Naive B cell (primary cell): Measurements from ENCODE around the gene AATF. TPM values are rescaled to one million over a fixed set of nuclear protein-coding genes. Genes with fewer than 3 reads are reported as not detected.

Source experiments
- ATAC-seq, 2 donors: fragments of 150-1000 bp; cut with Tn5 transposase; 2 replicates each; pipeline ENCODE4 v1.10.0; 2021; ENCODE audit warnings: low read depth in 2 of 2, mild to moderate bottlenecking in 2 of 2, moderate library complexity in 2 of 2
- DNase-seq: peaks from one replicate; pipeline ENCODE4 v3.0.0; 2022
- H3K27ac Mint-ChIP-seq, 6 donors: one replicate each; pipeline ENCODE4 v1.8.0; 2020 to 2022; ENCODE audit warnings: mild to moderate bottlenecking in 6 of 6, mixed read lengths in 6 of 6, moderate library complexity in 5 of 6, inconsistent platforms in 2 of 6
- H3K27me3 Mint-ChIP-seq, 3 donors: one replicate each; pipeline ENCODE4 v1.8.0; 2021 to 2022; ENCODE audit warnings: mixed read lengths in 3 of 3, mild to moderate bottlenecking in 1 of 3
- H3K36me3 Mint-ChIP-seq, 2 donors: one replicate each; pipeline ENCODE4 v1.8.0; 2020 to 2022; ENCODE audit warnings: mixed read lengths in 2 of 2, inconsistent platforms in 1 of 2, mild to moderate bottlenecking in 1 of 2
- H3K4me1 Mint-ChIP-seq, 3 donors: one replicate each; pipeline ENCODE4 v1.8.0; 2020 to 2022; ENCODE audit warnings: mixed read lengths in 3 of 3, inconsistent platforms in 1 of 3, mild to moderate bottlenecking in 1 of 3, moderate library complexity in 1 of 3
- H3K4me3 Mint-ChIP-seq, 8 donors: one replicate each; pipeline ENCODE4 v1.8.0; 2020 to 2022; ENCODE audit warnings: mild to moderate bottlenecking in 8 of 8, mixed read lengths in 8 of 8, moderate library complexity in 8 of 8, inconsistent platforms in 2 of 8
- H3K9me3 Mint-ChIP-seq, 7 donors: one replicate each; pipeline ENCODE4 v1.8.0; 2020 to 2022; ENCODE audit warnings: mixed read lengths in 7 of 7, mild to moderate bottlenecking in 5 of 7, inconsistent platforms in 2 of 7, moderate library complexity in 1 of 7
- polyA plus RNA-seq, 6 donors: library from polyadenylated mRNA; unstranded; fragments of 300-500 nt; fragmentation: Illumina TruSeq; gene quantifications; one replicate each; pipeline ENCODE4 v1.2.3, GENCODE V29; 2021; ENCODE audit warnings: low read depth in 6 of 6

Gene AATF
- polyA plus RNA-seq, 6 donors from 2014 or later, result 63.8 to 96.7 (median 73.2) TPM

DNA sequence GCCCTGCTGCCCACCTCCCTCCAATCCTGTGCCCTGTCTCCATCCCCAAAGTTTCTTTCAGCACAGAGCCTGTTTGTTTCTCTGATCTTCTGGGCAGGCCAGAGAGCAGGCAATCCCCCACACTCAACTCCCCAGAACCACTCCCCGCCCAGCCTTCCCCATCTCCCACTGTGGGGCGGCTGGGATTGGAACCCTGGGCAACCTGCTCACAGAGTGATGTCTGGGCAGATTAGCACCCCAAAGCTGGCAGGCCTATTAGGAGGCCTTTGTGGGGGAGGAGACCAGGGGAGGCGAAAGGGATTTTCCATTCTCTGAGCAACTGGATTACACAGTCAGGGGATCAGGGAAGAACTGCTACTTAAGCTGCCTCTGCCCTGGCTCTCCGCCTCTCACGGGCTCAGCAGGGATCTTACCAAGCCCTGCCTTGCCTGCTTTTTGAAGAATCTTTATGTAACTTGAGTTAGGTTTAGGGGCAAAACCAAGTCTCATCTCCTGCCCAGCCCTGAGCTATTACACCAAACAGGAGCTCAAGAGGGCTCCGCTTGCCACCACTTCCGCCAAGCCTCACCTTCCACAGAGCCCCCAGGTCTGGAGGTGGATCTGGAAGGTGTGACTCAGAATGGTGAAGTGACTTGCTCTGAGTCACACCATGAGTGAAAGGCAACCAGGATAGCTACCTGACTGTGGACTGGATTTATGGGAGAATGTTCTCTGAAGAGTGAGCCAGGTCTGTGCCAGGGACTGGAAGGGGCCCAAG is 27.5 kb upstream of the AATF start:
- no peaks in the 10 kb centered on the region for H3K36me3 Mint-ChIP-seq
- H3K27me3 Mint-ChIP-seq, result peaks cover 40 to 80% (median 70%) of the 10 kb centered on the region in 3 donors
- ATAC-seq (no peak), DNase-seq (no peak)
- H3K4me3 Mint-ChIP-seq, result no peak overlapping the region
- H3K27ac Mint-ChIP-seq, result no peak overlapping the region
- H3K9me3 Mint-ChIP-seq, result no peaks in the 10 kb centered on the region
- peaks cover 0 to 4% (median 0%) of the 10 kb centered on the region in 3 donors for H3K4me1 Mint-ChIP-seq

- Mint-ChIP-seq H3K36me3 (no peaks in the 10 kb centered on the region), H3K27ac (no peak overlapping the region), H3K4me3 (no peak overlapping the region), H3K9me3 (no peaks in the 10 kb centered on the region), H3K27me3 (peaks cover 40 to 71% (median 62%) of the 10 kb centered on the region in 3 donors), H3K4me1 (peaks cover 0 to 3% (median 0%) of the 10 kb centered on the region in 3 donors)
- DNase-seq (no peak), ATAC-seq (no peak)
Measured at GRCh38 chr17:36922175-36922574, 26.6 kb upstream of the AATF start.

GRCh38 chr17:36923814-36924221 is 24.9 kb upstream of the AATF start:
- Mint-ChIP-seq H3K9me3 (no peaks in the 10 kb centered on the region), H3K4me1 (peaks cover 14 to 18% (median 15%) of the 10 kb centered on the region in 3 donors), H3K27me3 (peaks cover 51 to 69% (median 60%) of the 10 kb centered on the region in 3 donors), H3K36me3 (no peaks in the 10 kb centered on the region), H3K27ac (peak overlapping the region in 1 of 6 donors; percentile 22), H3K4me3 (no peak overlapping the region)
- DNase-seq, result no peak
- no peak for ATAC-seq

- H3K27ac Mint-ChIP-seq, result no peak overlapping the region
- peak overlapping the region in 1 of 8 donors; percentile 10 for H3K4me3 Mint-ChIP-seq
- H3K36me3 Mint-ChIP-seq, result peaks cover 0 to 10% of the 10 kb centered on the region in 2 donors
- no peak for ATAC-seq
- peaks cover 59 to 70% (median 60%) of the 10 kb centered on the region in 3 donors for H3K27me3 Mint-ChIP-seq
- peaks cover 23 to 40% (median 27%) of the 10 kb centered on the region in 3 donors for H3K4me1 Mint-ChIP-seq
- no peaks in the 10 kb centered on the region for H3K9me3 Mint-ChIP-seq
- no peak for DNase-seq
Measured at GRCh38 chr17:36926226-36926625, 22.5 kb upstream of the AATF start.

DNA sequence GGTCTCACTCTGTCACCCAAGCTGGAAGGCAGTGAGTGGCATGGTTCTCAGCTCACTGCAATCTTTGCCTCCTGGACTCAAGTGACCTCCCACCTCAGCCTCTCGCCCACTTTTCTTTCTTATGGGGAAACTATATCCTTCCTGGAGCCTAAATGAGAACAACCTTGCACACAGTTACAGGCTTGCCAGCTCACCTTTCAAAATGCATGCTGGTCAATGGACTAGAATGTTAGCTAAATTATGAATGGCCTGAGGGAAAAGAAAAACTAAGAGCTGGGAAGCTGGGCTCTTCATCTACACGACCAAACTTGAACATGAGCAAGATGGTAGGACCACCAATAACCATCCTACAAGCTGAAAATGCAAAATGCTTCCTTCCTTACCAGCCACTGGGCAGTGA is 22.1 kb upstream of the AATF start:
- Mint-ChIP-seq H3K4me3 (peak overlapping the region in 2 of 8 donors; percentile 7 to 25), H3K27me3 (peaks cover 60 to 70% (median 63%) of the 10 kb centered on the region in 3 donors), H3K4me1 (peaks cover 27 to 44% (median 31%) of the 10 kb centered on the region in 3 donors), H3K9me3 (no peaks in the 10 kb centered on the region), H3K36me3 (peaks cover 0 to 10% of the 10 kb centered on the region in 2 donors), H3K27ac (no peak overlapping the region)
- DNase-seq (no peak), ATAC-seq (no peak)

GRCh38 chr17:36928471-36929345 is 20.0 kb upstream of the AATF start:
- Mint-ChIP-seq H3K36me3 (peaks cover 0 to 10% of the 10 kb centered on the region in 2 donors), H3K4me3 (peak overlapping the region; percentile 57 to 90 (median 84)), H3K4me1 (peaks cover 48 to 63% (median 48%) of the 10 kb centered on the region in 3 donors), H3K9me3 (peaks cover 0 to 4% (median 0%) of the 10 kb centered on the region in 7 donors), H3K27ac (no peak overlapping the region), H3K27me3 (peaks cover 60 to 74% (median 72%) of the 10 kb centered on the region in 3 donors)
- ATAC-seq, result peak; percentile 20 to 28
- DNase-seq, result no peak

- Mint-ChIP-seq H3K4me3 (peak overlapping the region in 3 of 8 donors; percentile 16 to 56 (median 48)), H3K9me3 (peaks cover 0 to 6% (median 0%) of the 10 kb centered on the region in 7 donors), H3K4me1 (peaks cover 49 to 72% (median 51%) of the 10 kb centered on the region in 3 donors), H3K36me3 (peaks cover 0 to 10% of the 10 kb centered on the region in 2 donors), H3K27ac (peak overlapping the region in 3 of 6 donors; percentile 37 to 88 (median 56)), H3K27me3 (peaks cover 66 to 76% (median 74%) of the 10 kb centered on the region in 3 donors)
- ATAC-seq, result no peak
- no peak for DNase-seq
Measured at GRCh38 chr17:36929851-36930582, 18.7 kb upstream of the AATF start.

DNA sequence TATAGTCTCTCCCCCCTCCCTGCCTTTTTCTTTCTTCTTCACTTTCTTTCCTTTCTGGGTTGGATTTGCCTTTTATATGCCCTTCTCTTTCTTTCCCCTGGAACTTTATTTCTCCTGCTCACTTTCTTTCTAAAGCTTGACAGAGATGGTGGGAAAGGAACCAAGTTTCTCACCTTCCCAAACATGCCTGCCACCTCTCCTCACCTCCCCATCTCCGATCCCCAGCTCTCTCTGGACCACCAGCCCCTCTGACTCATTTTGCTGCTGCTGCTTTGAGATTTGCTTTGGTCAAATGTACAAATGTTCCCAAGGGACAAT is 18.2 kb upstream of the AATF start:
- H3K36me3 Mint-ChIP-seq, result peaks cover 0 to 10% of the 10 kb centered on the region in 2 donors
- H3K4me3 Mint-ChIP-seq, result peak overlapping the region in 2 of 8 donors; percentile 56 to 63
- peak overlapping the region in 1 of 6 donors; percentile 66 for H3K27ac Mint-ChIP-seq
- peaks cover 0 to 6% (median 0%) of the 10 kb centered on the region in 7 donors for H3K9me3 Mint-ChIP-seq
- H3K4me1 Mint-ChIP-seq, result peaks cover 54 to 77% (median 56%) of the 10 kb centered on the region in 3 donors
- no peak for DNase-seq
- H3K27me3 Mint-ChIP-seq, result peaks cover 71 to 76% (median 75%) of the 10 kb centered on the region in 3 donors
- no peak for ATAC-seq

- Mint-ChIP-seq H3K27ac (peak overlapping the region in 2 of 6 donors; percentile 25 to 39), H3K36me3 (peaks cover 0 to 10% of the 10 kb centered on the region in 2 donors)
Measured at GRCh38 chr17:36931096-36931696, 17.6 kb upstream of the AATF start.

GRCh38 chr17:36931697-36932382 is 16.9 kb upstream of the AATF start:
- Mint-ChIP-seq H3K9me3 (peaks cover 0 to 9% (median 0%) of the 10 kb centered on the region in 7 donors), H3K36me3 (peaks cover 0 to 10% of the 10 kb centered on the region in 2 donors), H3K4me1 (peaks cover 63 to 85% (median 67%) of the 10 kb centered on the region in 3 donors), H3K4me3 (peak overlapping the region; percentile 45 to 88 (median 76)), H3K27ac (peak overlapping the region in 5 of 6 donors; percentile 5 to 92 (median 44)), H3K27me3 (peaks cover 70 to 89% (median 79%) of the 10 kb centered on the region in 3 donors)
- no peak for ATAC-seq
- no peak for DNase-seq

More at GRCh38 chr17:36931096-36931696, 17.6 kb upstream of the AATF start:
- Mint-ChIP-seq H3K27me3 (peaks cover 69 to 82% (median 77%) of the 10 kb centered on the region in 3 donors), H3K4me1 (peaks cover 58 to 83% (median 62%) of the 10 kb centered on the region in 3 donors), H3K4me3 (peak overlapping the region in 5 of 8 donors; percentile 63 to 84 (median 80)), H3K9me3 (peaks cover 0 to 9% (median 0%) of the 10 kb centered on the region in 7 donors)
- no peak for DNase-seq
- no peak for ATAC-seq

DNA sequence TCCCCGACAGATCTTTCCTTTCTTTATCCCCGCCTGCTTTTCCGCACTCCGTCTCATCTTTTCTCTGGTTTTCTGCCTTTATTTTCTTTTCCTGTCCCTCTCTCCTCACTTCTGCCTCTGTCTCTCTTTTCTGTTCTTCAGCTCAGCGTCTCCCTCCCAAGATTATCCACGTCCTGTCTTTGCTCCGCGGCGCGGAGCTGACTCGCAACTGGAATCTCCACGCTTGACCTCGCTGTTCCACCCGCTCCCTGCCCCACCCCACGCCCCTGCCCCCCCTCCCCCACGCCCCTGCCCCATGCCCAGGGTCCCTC is 16.4 kb upstream of the AATF start:
- Mint-ChIP-seq H3K4me1 (peaks cover 67 to 90% (median 71%) of the 10 kb centered on the region in 3 donors), H3K36me3 (peaks cover 0 to 10% of the 10 kb centered on the region in 2 donors), H3K27ac (peak overlapping the region in 4 of 6 donors; percentile 5 to 92 (median 67)), H3K9me3 (peaks cover 0 to 9% (median 0%) of the 10 kb centered on the region in 7 donors), H3K4me3 (peak overlapping the region; percentile 45 to 88 (median 76)), H3K27me3 (peaks cover 75 to 93% (median 84%) of the 10 kb centered on the region in 3 donors)
- ATAC-seq (no peak), DNase-seq (no peak)
